Mesendoderm (in vitro differentiated cells): ENCODE measurements around the gene RALGPS1.

Experiments
- DNase-seq: peaks from one replicate; pipeline ENCODE4 v3.0.0; 2013
- H2AK5ac ChIP-seq: 2 replicates; pipeline ENCODE4 v1.6.1; 2013; ENCODE audit warnings: low read length, inconsistent platforms
- H2BK120ac ChIP-seq: 2 replicates; pipeline ENCODE4 v1.6.1; 2013; ENCODE audit warnings: low read depth, mild to moderate bottlenecking, low read length, moderate library complexity, mixed read lengths
- H2BK15ac ChIP-seq: replicated peaks from 2 replicates; pipeline ENCODE4 v1.6.1; 2013; ENCODE audit warnings: low read depth, mild to moderate bottlenecking, moderate library complexity
- H2BK5ac ChIP-seq: 2 replicates; pipeline ENCODE4 v1.6.1; 2013; ENCODE audit warnings: low read length, inconsistent platforms
- H3K18ac ChIP-seq: 2 replicates; pipeline ENCODE4 v1.6.1; 2013; ENCODE audit warnings: mild to moderate bottlenecking, low read length, mixed read lengths
- H3K23ac ChIP-seq: one replicate; pipeline ENCODE4 v1.6.1; 2013; ENCODE audit warnings: low read length
- H3K27ac ChIP-seq: 2 replicates; pipeline ENCODE4 v1.5.1; 2013; ENCODE audit warnings: low read depth, mild to moderate bottlenecking, inconsistent platforms, low read length, moderate library complexity
- H3K27me3 ChIP-seq: 2 replicates; pipeline ENCODE4 v1.6.1; 2013; ENCODE audit warnings: low read length, control low read depth, mild to moderate bottlenecking, inconsistent platforms; ENCODE audit not compliant: insufficient read depth, poor library complexity
- H3K36me3 ChIP-seq: 2 replicates; pipeline ENCODE4 v1.6.1; 2013; ENCODE audit warnings: low read length, inconsistent platforms; ENCODE audit not compliant: control insufficient read depth, insufficient read depth
- H3K4ac ChIP-seq: one replicate; pipeline ENCODE4 v1.6.1; 2013; ENCODE audit warnings: low read depth, mild to moderate bottlenecking, low read length, moderate library complexity
- H3K4me1 ChIP-seq: 2 replicates; pipeline ENCODE4 v1.6.1; 2013; ENCODE audit warnings: low read depth, low read length, inconsistent platforms; ENCODE audit not compliant: control insufficient read depth
- H3K4me2 ChIP-seq: 2 replicates; pipeline ENCODE4 v1.6.1; 2013; ENCODE audit warnings: low read length
- H3K4me3 ChIP-seq: 2 replicates; pipeline ENCODE4 v1.5.1; 2013; ENCODE audit warnings: mild to moderate bottlenecking, low read length
- H3K56ac ChIP-seq: one replicate; pipeline ENCODE4 v1.6.1; 2013; ENCODE audit warnings: low read length
- H3K79me1 ChIP-seq: 2 replicates; pipeline ENCODE4 v1.6.1; 2013; ENCODE audit warnings: low read length, inconsistent platforms
- H3K79me2 ChIP-seq: 2 replicates; pipeline ENCODE4 v1.6.1; 2013; ENCODE audit warnings: mild to moderate bottlenecking, low read length; ENCODE audit not compliant: control insufficient read depth, insufficient read depth
- H3K9ac ChIP-seq: 2 replicates; pipeline ENCODE4 v1.6.1; 2013; ENCODE audit warnings: low read length, inconsistent platforms
- H4K5ac ChIP-seq: one replicate; pipeline ENCODE4 v1.6.1; 2013; ENCODE audit warnings: low read length
- H4K8ac ChIP-seq: one replicate; pipeline ENCODE4 v1.6.1; 2013; ENCODE audit warnings: low read depth, mild to moderate bottlenecking, control low read depth, low read length, moderate library complexity
- WGBS: extraction: QIAGEN DNeasy Blood & Tissue Kit; methylation state at CpG from one replicate; pipeline ENCODE4 v1.1.7; 2013; ENCODE audit warnings: low lambda C conversion rate, missing lambda C conversion rate; ENCODE audit not compliant: insufficient coverage; ENCODE audit errors: extremely low coverage; 5-methylcytosine and 5-hydroxymethylcytosine counted together

Gene RALGPS1

GRCh38 chr9:126883636-126884035 is 30.9 kb upstream of the RALGPS1 start:
- Histone ChIP-seq H4K5ac (no peak overlapping the region), H3K9ac (no peak overlapping the region), H2BK15ac (no peak overlapping the region), H4K8ac (no peak overlapping the region), H2BK120ac (no peak overlapping the region), H3K18ac (no peak overlapping the region), H3K4me2 (no peak overlapping the region), H2BK5ac (no peak overlapping the region), H2AK5ac (no peak overlapping the region), H3K79me1 (peaks cover 2% of the 10 kb centered on the region), H3K27me3 (no peaks in the 10 kb centered on the region), H3K23ac (no peak overlapping the region), H3K56ac (no peak overlapping the region), H3K4me3 (no peak overlapping the region), H3K36me3 (no peaks in the 10 kb centered on the region), H3K27ac (no peak overlapping the region), H3K4ac (no peak overlapping the region), H3K79me2 (no peaks in the 10 kb centered on the region), H3K4me1 (no peaks in the 10 kb centered on the region)
- WGBS = no CpG with 5 or more reads among the region's 15 CpGs
- DNase-seq = peak; percentile 21

GRCh38 chr9:126885131-126885641 is 29.4 kb upstream of the RALGPS1 start:
- Histone ChIP-seq H3K36me3 (no peaks in the 10 kb centered on the region), H3K79me1 (peaks cover 2% of the 10 kb centered on the region), H3K9ac (no peak overlapping the region), H3K18ac (no peak overlapping the region), H3K27me3 (no peaks in the 10 kb centered on the region), H2AK5ac (no peak overlapping the region), H3K56ac (no peak overlapping the region), H3K4me1 (no peaks in the 10 kb centered on the region), H4K8ac (no peak overlapping the region), H2BK15ac (no peak overlapping the region), H2BK5ac (no peak overlapping the region), H2BK120ac (no peak overlapping the region), H3K4me3 (no peak overlapping the region), H3K4ac (no peak overlapping the region), H3K4me2 (no peak overlapping the region), H3K27ac (no peak overlapping the region), H4K5ac (no peak overlapping the region), H3K23ac (no peak overlapping the region), H3K79me2 (no peaks in the 10 kb centered on the region)
- WGBS = no CpG with 5 or more reads among the region's 6 CpGs
- DNase-seq = no peak

GRCh38 chr9:126886034-126886822 is 28.4 kb upstream of the RALGPS1 start:
- Histone ChIP-seq H2BK120ac (no peak overlapping the region), H3K27me3 (no peaks in the 10 kb centered on the region), H3K79me1 (peaks cover 2% of the 10 kb centered on the region), H3K4me1 (no peaks in the 10 kb centered on the region), H3K9ac (no peak overlapping the region), H3K23ac (no peak overlapping the region), H4K8ac (no peak overlapping the region), H2BK5ac (no peak overlapping the region), H2BK15ac (no peak overlapping the region), H2AK5ac (no peak overlapping the region), H3K79me2 (no peaks in the 10 kb centered on the region), H3K4ac (no peak overlapping the region), H3K4me3 (no peak overlapping the region), H3K4me2 (no peak overlapping the region), H3K18ac (no peak overlapping the region), H4K5ac (no peak overlapping the region), H3K27ac (no peak overlapping the region), H3K36me3 (no peaks in the 10 kb centered on the region), H3K56ac (no peak overlapping the region)
- no CpG with 5 or more reads among the region's 23 CpGs for WGBS
- DNase-seq = peak; percentile 24

GRCh38 chr9:126886897-126887296 is 27.7 kb upstream of the RALGPS1 start:
- no peak for DNase-seq
- H3K79me1 ChIP-seq = peaks cover 2% of the 10 kb centered on the region
- H2AK5ac ChIP-seq = no peak overlapping the region
- H3K4me1 ChIP-seq = no peaks in the 10 kb centered on the region
- no peak overlapping the region for H2BK5ac ChIP-seq
- no peak overlapping the region for H4K5ac ChIP-seq
- H3K4ac ChIP-seq = no peak overlapping the region
- H3K56ac ChIP-seq = no peak overlapping the region
- no peak overlapping the region for H3K4me2 ChIP-seq
- H3K23ac ChIP-seq = no peak overlapping the region
- no peak overlapping the region for H4K8ac ChIP-seq
- H3K79me2 ChIP-seq = no peaks in the 10 kb centered on the region
- no CpG with 5 or more reads among the region's 10 CpGs for WGBS
- H2BK15ac ChIP-seq = no peak overlapping the region
- no peaks in the 10 kb centered on the region for H3K36me3 ChIP-seq
- H3K4me3 ChIP-seq = no peak overlapping the region
- no peaks in the 10 kb centered on the region for H3K27me3 ChIP-seq
- H2BK120ac ChIP-seq = no peak overlapping the region
- H3K27ac ChIP-seq = no peak overlapping the region
- H3K18ac ChIP-seq = no peak overlapping the region
- no peak overlapping the region for H3K9ac ChIP-seq

GRCh38 chr9:126891676-126892075 is 22.9 kb upstream of the RALGPS1 start:
- WGBS = no CpG with 5 or more reads among the region's 3 CpGs
- Histone ChIP-seq H2AK5ac (no peak overlapping the region), H3K9ac (no peak overlapping the region), H3K4me1 (no peaks in the 10 kb centered on the region), H3K4ac (no peak overlapping the region), H3K4me2 (no peak overlapping the region), H4K8ac (no peak overlapping the region), H2BK5ac (no peak overlapping the region), H2BK15ac (no peak overlapping the region), H2BK120ac (no peak overlapping the region), H3K18ac (no peak overlapping the region), H3K56ac (no peak overlapping the region), H3K27me3 (no peaks in the 10 kb centered on the region), H4K5ac (no peak overlapping the region), H3K79me1 (no peaks in the 10 kb centered on the region), H3K4me3 (no peak overlapping the region), H3K36me3 (no peaks in the 10 kb centered on the region), H3K79me2 (no peaks in the 10 kb centered on the region), H3K27ac (no peak overlapping the region), H3K23ac (no peak overlapping the region)
- DNase-seq = no peak

GRCh38 chr9:126893079-126893478 is 21.5 kb upstream of the RALGPS1 start:
- Histone ChIP-seq H3K27me3 (no peaks in the 10 kb centered on the region), H3K79me2 (no peaks in the 10 kb centered on the region), H3K36me3 (no peaks in the 10 kb centered on the region), H2BK5ac (no peak overlapping the region), H2AK5ac (no peak overlapping the region), H3K27ac (no peak overlapping the region), H3K4me2 (no peak overlapping the region), H3K18ac (no peak overlapping the region), H2BK120ac (no peak overlapping the region), H3K4me1 (no peaks in the 10 kb centered on the region), H4K8ac (no peak overlapping the region), H3K56ac (no peak overlapping the region), H3K9ac (no peak overlapping the region), H3K4me3 (no peak overlapping the region), H4K5ac (no peak overlapping the region), H3K4ac (no peak overlapping the region), H2BK15ac (no peak overlapping the region), H3K79me1 (no peaks in the 10 kb centered on the region), H3K23ac (no peak overlapping the region)
- WGBS = no CpG with 5 or more reads among the region's 5 CpGs
- no peak for DNase-seq
